HepG2 (cell line): ENCODE data around the gene NEURL2. TPM values are rescaled to one million over a fixed set of nuclear protein-coding genes. Genes with fewer than 3 reads are reported as not detected.
A peak's percentile ranks its signal among the peaks of the same experiment; 100 is the strongest.

Source experiments
- ARHGAP35 ChIP-seq: sonication (generic); formaldehyde crosslinking; IDR thresholded peaks from 2 replicates; pipeline ENCODE4 v1.9.0; 2022; ENCODE audit warnings: mild to moderate bottlenecking, inconsistent platforms, moderate library complexity, missing genetic modification reagents, borderline replicate concordance
- ARID2 ChIP-seq: sonication (generic); formaldehyde crosslinking; IDR thresholded peaks from 2 replicates; pipeline ENCODE4 v1.8.1; 2022; ENCODE audit warnings: mild to moderate bottlenecking, missing genetic modification reagents, borderline replicate concordance
- ATF2 ChIP-seq: sonication (generic); formaldehyde crosslinking; IDR thresholded peaks from 2 replicates; pipeline ENCODE4 v1.4.0; 2020; ENCODE audit warnings: missing genetic modification reagents
- CHD2 ChIP-seq: IDR thresholded peaks from 2 replicates; pipeline ENCODE4 v1.6.1; 2011; ENCODE audit warnings: low read depth, low read length, improper control_type of control experiment
- FOXP1 ChIP-seq, 2 experiments: fragments of 450-650 bp in 1 of 2; IDR thresholded peaks; 2 replicates each; pipeline ENCODE4 v1.6.1; 2017 to 2018; ENCODE audit warnings: antibody characterized with exemption in 1 of 2
- GTF3A ChIP-seq: sonication (generic); formaldehyde crosslinking; conservative IDR thresholded peaks from 2 replicates; pipeline ENCODE4 v1.4.0; 2020; ENCODE audit warnings: mild to moderate bottlenecking, missing genetic modification reagents
- HNF4G ChIP-seq, 2 experiments: sonication (generic) in 1 of 2; formaldehyde crosslinking in 1 of 2; IDR thresholded peaks; 2 replicates each; pipeline versions ENCODE4 v1.4.0 to v1.6.1; 2011 to 2020; ENCODE audit warnings: borderline replicate concordance in 2 of 2, low read depth in 2 of 2, mild to moderate bottlenecking in 2 of 2, low read length in 1 of 2, missing genetic modification reagents in 1 of 2, moderate library complexity in 1 of 2
- NPAS2 ChIP-seq: sonication (generic); formaldehyde crosslinking; IDR thresholded peaks from 2 replicates; pipeline ENCODE4 v1.8.0; 2022; ENCODE audit warnings: mild to moderate bottlenecking, missing genetic modification reagents, borderline replicate concordance
- RBFOX2 ChIP-seq: fragments of 200-400 bp; formaldehyde crosslinking; IDR thresholded peaks from 2 replicates; pipeline ENCODE4 v1.6.1; 2017; ENCODE audit warnings: low read depth, mild to moderate bottlenecking, low read length
- SOX5 ChIP-seq: IDR thresholded peaks from 2 replicates; pipeline ENCODE4 v1.6.1; 2016; ENCODE audit warnings: borderline replicate concordance
- U2AF1 ChIP-seq: fragments of 200-400 bp; formaldehyde crosslinking; optimal IDR thresholded peaks from 2 replicates; pipeline ENCODE3; 2017; ENCODE audit warnings: mild to moderate bottlenecking, low read depth, low read length
- ZMYM4 ChIP-seq: sonication (generic); formaldehyde crosslinking; IDR thresholded peaks from 2 replicates; pipeline ENCODE4 v1.8.1; 2023; ENCODE audit warnings: mild to moderate bottlenecking, missing genetic modification reagents
- ZNF382 ChIP-seq: sonication (generic); formaldehyde crosslinking; IDR thresholded peaks from 2 replicates; pipeline ENCODE4 v1.5.0; 2020; ENCODE audit warnings: missing genetic modification reagents, mild to moderate bottlenecking, borderline replicate concordance
- ZNF431 ChIP-seq: sonication (generic); formaldehyde crosslinking; IDR thresholded peaks from 2 replicates; pipeline ENCODE4 v1.9.0; 2022; ENCODE audit warnings: missing genetic modification reagents, low read depth, mild to moderate bottlenecking, borderline replicate concordance
- ZNF468 ChIP-seq: sonication (generic); formaldehyde crosslinking; IDR thresholded peaks from 2 replicates; pipeline ENCODE4 v1.8.0; 2022; ENCODE audit warnings: mild to moderate bottlenecking, moderate library complexity, missing genetic modification reagents
- ZNF570 ChIP-seq: sonication (generic); formaldehyde crosslinking; IDR thresholded peaks from 2 replicates; pipeline ENCODE4 v1.4.0; 2020; ENCODE audit warnings: mild to moderate bottlenecking, missing genetic modification reagents, borderline replicate concordance
- ZNF691 ChIP-seq: sonication (generic); formaldehyde crosslinking; IDR thresholded peaks from 2 replicates; pipeline ENCODE4 v1.4.0; 2020; ENCODE audit warnings: missing genetic modification reagents, low read depth, mild to moderate bottlenecking, borderline replicate concordance
- ZNF776 ChIP-seq: sonication (generic); formaldehyde crosslinking; IDR thresholded peaks from 2 replicates; pipeline ENCODE4 v1.4.0; 2020; ENCODE audit warnings: mild to moderate bottlenecking, missing genetic modification reagents
- ZSCAN22 ChIP-seq: sonication (generic); formaldehyde crosslinking; IDR thresholded peaks from 2 replicates; pipeline ENCODE4 v1.4.0; 2020; ENCODE audit warnings: mild to moderate bottlenecking, missing genetic modification reagents
- polyA plus RNA-seq, 8 experiments: library from polyadenylated mRNA; depleted of rRNA in 3 of 8; stranded (reverse) in 7 of 8; unstranded in 1 of 8; fragments of >200 nt; fragmentation: Illumina TruSeq in 4 of 8; extraction: Trizol in 4 of 8; gene quantifications; 2 replicates each; pipeline versions ENCODE4 v1.2.1 to v1.2.3, GENCODE V29; 2011 to 2016; ENCODE audit warnings: low read depth in 4 of 8, missing spikeins in 1 of 8, mixed read lengths in 1 of 8; ENCODE audit not compliant: insufficient read depth in 1 of 8
- total RNA-seq, 5 experiments: library from RNA; depleted of rRNA; stranded (reverse); fragments of >200 nt; fragmentation: Illumina TruSeq; extraction: Trizol; gene quantifications; 2 replicates each; pipeline ENCODE4 v1.2.3, GENCODE V29; 2016; ENCODE audit warnings: low read depth in 1 of 5
- TF ChIP-seq, protein P1 (sequence below): sonication (generic); formaldehyde crosslinking; IDR thresholded peaks from 2 replicates; pipeline ENCODE4 v1.4.0; 2020; ENCODE audit warnings: missing genetic modification reagents, mild to moderate bottlenecking, borderline replicate concordance
- TF ChIP-seq, protein P2 (sequence below): sonication (generic); formaldehyde crosslinking; IDR thresholded peaks from 2 replicates; pipeline ENCODE4; 2020; ENCODE audit warnings: missing genetic modification reagents, mild to moderate bottlenecking, borderline replicate concordance

Gene NEURL2
- total and polyA plus RNA-seq, 2 of the 13 experiments (the other 11 are each of a cell fraction or from before 2014, with no cell fraction given): 7.2 to 9.7 TPM

- TF ChIP-seq GTF3A (CRISPR knock-in tag) (peak; percentile 98; the same call in 1 of the 2 replicates), ZNF691 (CRISPR knock-in tag) (peak; percentile 99), FOXP1 (IDR thresholded peaks at IDR 0.05) (no peak), FOXP1 (CRISPR knock-in tag; IDR thresholded peaks at IDR 0.05) (peak; percentile 71; the same call in 1 of the 2 replicates), ZNF431 (CRISPR knock-in tag) (peak; percentile 99), U2AF1 (peak; percentile 95), ARID2 (CRISPR knock-in tag) (peak; percentile 94), NPAS2 (peak; percentile 96; the same call in 1 of the 2 replicates), RBFOX2 (peak; percentile 98), ZNF776 (CRISPR knock-in tag) (peak; percentile 96), SOX5 (CRISPR knock-in tag) (peak; percentile 92), ZSCAN22 (peak; percentile 79; the same call in 1 of the 2 replicates), ZMYM4 (CRISPR knock-in tag) (peak; percentile 98), HNF4G (IDR thresholded peaks at IDR 0.05; ENCODE audit: borderline replicate concordance, low read depth, low read length) (peak; percentile 97), HNF4G (CRISPR knock-in tag; IDR thresholded peaks at IDR 0.05; ENCODE audit: borderline replicate concordance, low read depth) (peak; percentile 99), ZNF570 (CRISPR knock-in tag) (peak; percentile 92), ZNF382 (CRISPR knock-in tag) (no peak; the same call in 1 of the 2 replicates), ATF2 (CRISPR knock-in tag) (peak; percentile 97), ZNF468 (peak; percentile 92), CHD2 (peak; percentile 72; the same call in 1 of the 2 replicates), ARHGAP35 (CRISPR knock-in tag) (peak; percentile 99)
- TF ChIP-seq, protein P1, sequence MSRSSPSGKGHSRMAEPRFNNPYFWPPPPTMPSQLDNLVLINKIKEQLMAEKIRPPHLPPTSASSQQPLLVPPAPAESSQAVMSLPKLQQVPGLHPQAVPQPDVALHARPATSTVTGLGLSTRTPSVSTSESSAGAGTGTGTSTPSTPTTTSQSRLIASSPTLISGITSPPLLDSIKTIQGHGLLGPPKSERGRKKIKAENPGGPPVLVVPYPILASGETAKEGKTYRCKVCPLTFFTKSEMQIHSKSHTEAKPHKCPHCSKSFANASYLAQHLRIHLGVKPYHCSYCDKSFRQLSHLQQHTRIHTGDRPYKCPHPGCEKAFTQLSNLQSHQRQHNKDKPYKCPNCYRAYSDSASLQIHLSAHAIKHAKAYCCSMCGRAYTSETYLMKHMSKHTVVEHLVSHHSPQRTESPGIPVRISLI: peak; percentile 89
- TF ChIP-seq, protein P2, sequence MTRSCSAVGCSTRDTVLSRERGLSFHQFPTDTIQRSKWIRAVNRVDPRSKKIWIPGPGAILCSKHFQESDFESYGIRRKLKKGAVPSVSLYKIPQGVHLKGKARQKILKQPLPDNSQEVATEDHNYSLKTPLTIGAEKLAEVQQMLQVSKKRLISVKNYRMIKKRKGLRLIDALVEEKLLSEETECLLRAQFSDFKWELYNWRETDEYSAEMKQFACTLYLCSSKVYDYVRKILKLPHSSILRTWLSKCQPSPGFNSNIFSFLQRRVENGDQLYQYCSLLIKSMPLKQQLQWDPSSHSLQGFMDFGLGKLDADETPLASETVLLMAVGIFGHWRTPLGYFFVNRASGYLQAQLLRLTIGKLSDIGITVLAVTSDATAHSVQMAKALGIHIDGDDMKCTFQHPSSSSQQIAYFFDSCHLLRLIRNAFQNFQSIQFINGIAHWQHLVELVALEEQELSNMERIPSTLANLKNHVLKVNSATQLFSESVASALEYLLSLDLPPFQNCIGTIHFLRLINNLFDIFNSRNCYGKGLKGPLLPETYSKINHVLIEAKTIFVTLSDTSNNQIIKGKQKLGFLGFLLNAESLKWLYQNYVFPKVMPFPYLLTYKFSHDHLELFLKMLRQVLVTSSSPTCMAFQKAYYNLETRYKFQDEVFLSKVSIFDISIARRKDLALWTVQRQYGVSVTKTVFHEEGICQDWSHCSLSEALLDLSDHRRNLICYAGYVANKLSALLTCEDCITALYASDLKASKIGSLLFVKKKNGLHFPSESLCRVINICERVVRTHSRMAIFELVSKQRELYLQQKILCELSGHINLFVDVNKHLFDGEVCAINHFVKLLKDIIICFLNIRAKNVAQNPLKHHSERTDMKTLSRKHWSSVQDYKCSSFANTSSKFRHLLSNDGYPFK (CRISPR knock-in tag): peak; percentile 95
Observed at GRCh38 chr20:45890985-45891983, at the start of gene NEURL2, which contains the start of gene CTSA (continued).
